ENCODE data around the gene C1orf232. TPM values are rescaled to one million over a fixed set of nuclear protein-coding genes. Genes with fewer than 3 reads are reported as not detected.

C1orf232 gene
- total RNA-seq, 1 experiment from 2014 or later, result not detected

- Histone ChIP-seq H3K4ac (ENCODE audit: low read depth, low read length) (no peak within 1 kb of the TSS), H3K23ac (ENCODE audit: insufficient read length, low read depth, low read length) (no peak within 1 kb of the TSS), H3K14ac (ENCODE audit: insufficient read depth, low read length) (no peak within 1 kb of the TSS), H3T11ph (ENCODE audit: low read length) (no peak within 1 kb of the TSS), H3K56ac (ENCODE audit: insufficient read length, low read depth, low read length) (no peak within 1 kb of the TSS), H2BK15ac (ENCODE audit: low read depth, low read length) (no peak within 1 kb of the TSS), H3K18ac (ENCODE audit: insufficient read length, low read depth, low read length) (no peak within 1 kb of the TSS), H2BK120ac (ENCODE audit: low read depth, low read length, poor library complexity, severe bottlenecking) (no peak within 1 kb of the TSS), H4K8ac (replicated peaks; ENCODE audit: insufficient read length, low read depth, low read length) (no peak within 1 kb of the TSS), H3K4me1 (ENCODE audit: insufficient read depth, low read length) (peaks cover 11% of the 10 kb centered on the region; the same call in 1 of the 2 replicates), H3K23me2 (ENCODE audit: insufficient read length, low read depth, low read length, poor library complexity, severe bottlenecking) (peaks cover 25% of the 10 kb centered on the region), H4K20me1 (ENCODE audit: control insufficient read depth, insufficient read depth, insufficient read length) (no peaks in the 10 kb centered on the region), H2AK5ac (ENCODE audit: insufficient read length, low read length) (no peak within 1 kb of the TSS), H3K79me2 (ENCODE audit: insufficient read depth, low read length) (no peaks in the 10 kb centered on the region), H3K79me1 (ENCODE audit: insufficient read depth, low read depth, low read length, poor library complexity, severe bottlenecking) (no peaks in the 10 kb centered on the region), H2BK20ac (ENCODE audit: low read depth, low read length, poor library complexity, severe bottlenecking) (no peak within 1 kb of the TSS), H4K91ac (ENCODE audit: insufficient read length, low read depth, low read length) (no peak within 1 kb of the TSS), H2BK5ac (ENCODE audit: insufficient read length, low read length) (no peak within 1 kb of the TSS), H3K27me3 (ENCODE audit: insufficient read depth, low read length) (peaks cover 50% of the 10 kb centered on the region; the same call in 1 of the 2 replicates), H3K9me3 (ENCODE audit: control insufficient read depth, low read depth, low read length) (no peaks in the 10 kb centered on the region), H4K5ac (ENCODE audit: insufficient read length, low read depth, low read length) (no peak within 1 kb of the TSS), H2AFZ (ENCODE audit: low read length) (no peak within 1 kb of the TSS), H3K9ac (ENCODE audit: extremely low read depth, insufficient read length, low read length) (peak within 1 kb of the TSS; percentile 16), H3K4me2 (ENCODE audit: insufficient read depth, insufficient read length, low read length) (peak within 1 kb of the TSS; percentile 8), H2BK12ac (ENCODE audit: insufficient read length, low read depth, low read length) (no peak within 1 kb of the TSS), H3K27ac (ENCODE audit: insufficient read length, low read depth, low read length) (no peak within 1 kb of the TSS)
- Mint-ChIP-seq H3K27ac (no peak within 1 kb of the TSS), H3K36me3 (ENCODE audit: insufficient read depth in 1 of 3, low read depth in 3 of 3) (no peaks in the 10 kb centered on the region), H3K9me3 (peaks cover 0 to 4% of the 10 kb centered on the region in 2 experiments; a peak in 1 of 5 replicates), H3K4me1 (peaks cover 46 to 60% of the 10 kb centered on the region in 2 experiments), H3K4me3 (peak within 1 kb of the TSS; percentile 10 to 65; a peak in 4 of 5 replicates), H3K27me3 (ENCODE audit: low read depth) (peaks cover 95% of the 10 kb centered on the region)
- DNase-seq, result no peak
- WGBS (ENCODE audit: extremely low coverage, insufficient read length, low lambda C conversion rate), result no CpG with 5 or more reads among the region's 6 CpGs
- TF ChIP-seq, protein P1, sequence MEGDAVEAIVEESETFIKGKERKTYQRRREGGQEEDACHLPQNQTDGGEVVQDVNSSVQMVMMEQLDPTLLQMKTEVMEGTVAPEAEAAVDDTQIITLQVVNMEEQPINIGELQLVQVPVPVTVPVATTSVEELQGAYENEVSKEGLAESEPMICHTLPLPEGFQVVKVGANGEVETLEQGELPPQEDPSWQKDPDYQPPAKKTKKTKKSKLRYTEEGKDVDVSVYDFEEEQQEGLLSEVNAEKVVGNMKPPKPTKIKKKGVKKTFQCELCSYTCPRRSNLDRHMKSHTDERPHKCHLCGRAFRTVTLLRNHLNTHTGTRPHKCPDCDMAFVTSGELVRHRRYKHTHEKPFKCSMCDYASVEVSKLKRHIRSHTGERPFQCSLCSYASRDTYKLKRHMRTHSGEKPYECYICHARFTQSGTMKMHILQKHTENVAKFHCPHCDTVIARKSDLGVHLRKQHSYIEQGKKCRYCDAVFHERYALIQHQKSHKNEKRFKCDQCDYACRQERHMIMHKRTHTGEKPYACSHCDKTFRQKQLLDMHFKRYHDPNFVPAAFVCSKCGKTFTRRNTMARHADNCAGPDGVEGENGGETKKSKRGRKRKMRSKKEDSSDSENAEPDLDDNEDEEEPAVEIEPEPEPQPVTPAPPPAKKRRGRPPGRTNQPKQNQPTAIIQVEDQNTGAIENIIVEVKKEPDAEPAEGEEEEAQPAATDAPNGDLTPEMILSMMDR (conservative IDR thresholded peaks at IDR 0.05), result no peak
These were observed 9.6 kb downstream of the C1orf232 start, which contains the start of gene FAM110D for GRCh38 chr1:26158908-26159742. FAM110D (plus strand) TSS chr1:26159079; CDS start chr1:26161292, 2,213 bp downstream.

Data from H9 (cell line).